ENCODE data around the gene SLC9A3. TPM values are rescaled to one million over a fixed set of nuclear protein-coding genes. Genes with fewer than 3 reads are reported as not detected.

SLC9A3 gene
- total RNA-seq, 1 donor from 2014 or later: 1.2 TPM

- H3K9me3 Mint-ChIP-seq (ENCODE audit: unreplicated experiment): no peaks in the 10 kb centered on the region
- no peak overlapping the region for H3K4me3 Mint-ChIP-seq (ENCODE audit: unreplicated experiment)
- TF ChIP-seq CTCF (IDR thresholded peaks at IDR 0.05): no peak
- no peak for DNase-seq (ENCODE audit: extremely low spot score, unreplicated experiment)
- H3K36me3 Mint-ChIP-seq (ENCODE audit: unreplicated experiment): no peaks in the 10 kb centered on the region
- peaks cover 27% of the 10 kb centered on the region for H3K27me3 Mint-ChIP-seq (ENCODE audit: unreplicated experiment)
- H3K27ac Mint-ChIP-seq (ENCODE audit: unreplicated experiment): no peak overlapping the region
- H3K4me1 Mint-ChIP-seq (ENCODE audit: unreplicated experiment): peaks cover 8% of the 10 kb centered on the region
Observed at GRCh38 chr5:534743-535671, 10.8 kb upstream of the SLC9A3 start.

GRCh38 chr5:533955-534742 is 9.9 kb upstream of the SLC9A3 start:
- DNase-seq (ENCODE audit: extremely low spot score, unreplicated experiment): no peak
- Mint-ChIP-seq H3K9me3 (ENCODE audit: unreplicated experiment) (no peaks in the 10 kb centered on the region), H3K36me3 (ENCODE audit: unreplicated experiment) (no peaks in the 10 kb centered on the region), H3K4me3 (ENCODE audit: unreplicated experiment) (no peak overlapping the region), H3K27me3 (ENCODE audit: unreplicated experiment) (peaks cover 35% of the 10 kb centered on the region), H3K4me1 (ENCODE audit: unreplicated experiment) (peaks cover 8% of the 10 kb centered on the region), H3K27ac (ENCODE audit: unreplicated experiment) (no peak overlapping the region)
- TF ChIP-seq CTCF (IDR thresholded peaks at IDR 0.05): no peak

- H3K27ac Mint-ChIP-seq (ENCODE audit: unreplicated experiment): no peak overlapping the region
- no peaks in the 10 kb centered on the region for H3K9me3 Mint-ChIP-seq (ENCODE audit: unreplicated experiment)
- no peak overlapping the region for H3K4me3 Mint-ChIP-seq (ENCODE audit: unreplicated experiment)
- peaks cover 36% of the 10 kb centered on the region for H3K27me3 Mint-ChIP-seq (ENCODE audit: unreplicated experiment)
- H3K4me1 Mint-ChIP-seq (ENCODE audit: unreplicated experiment): peaks cover 8% of the 10 kb centered on the region
- H3K36me3 Mint-ChIP-seq (ENCODE audit: unreplicated experiment): no peaks in the 10 kb centered on the region
- no peak for DNase-seq (ENCODE audit: extremely low spot score, unreplicated experiment)
- TF ChIP-seq CTCF (IDR thresholded peaks at IDR 0.05): no peak
Observed at GRCh38 chr5:533243-533954, 9.2 kb upstream of the SLC9A3 start.

- Mint-ChIP-seq H3K27me3 (ENCODE audit: unreplicated experiment) (peaks cover 36% of the 10 kb centered on the region), H3K27ac (ENCODE audit: unreplicated experiment) (no peak overlapping the region), H3K4me3 (ENCODE audit: unreplicated experiment) (no peak overlapping the region), H3K4me1 (ENCODE audit: unreplicated experiment) (peaks cover 8% of the 10 kb centered on the region), H3K9me3 (ENCODE audit: unreplicated experiment) (no peaks in the 10 kb centered on the region), H3K36me3 (ENCODE audit: unreplicated experiment) (no peaks in the 10 kb centered on the region)
- no peak for TF ChIP-seq CTCF (IDR thresholded peaks at IDR 0.05)
- DNase-seq (ENCODE audit: extremely low spot score, unreplicated experiment): no peak
Observed at GRCh38 chr5:532521-533242, 8.4 kb upstream of the SLC9A3 start.
